ENCODE data around the gene HDLBP.

The HDLBP gene, protein sequence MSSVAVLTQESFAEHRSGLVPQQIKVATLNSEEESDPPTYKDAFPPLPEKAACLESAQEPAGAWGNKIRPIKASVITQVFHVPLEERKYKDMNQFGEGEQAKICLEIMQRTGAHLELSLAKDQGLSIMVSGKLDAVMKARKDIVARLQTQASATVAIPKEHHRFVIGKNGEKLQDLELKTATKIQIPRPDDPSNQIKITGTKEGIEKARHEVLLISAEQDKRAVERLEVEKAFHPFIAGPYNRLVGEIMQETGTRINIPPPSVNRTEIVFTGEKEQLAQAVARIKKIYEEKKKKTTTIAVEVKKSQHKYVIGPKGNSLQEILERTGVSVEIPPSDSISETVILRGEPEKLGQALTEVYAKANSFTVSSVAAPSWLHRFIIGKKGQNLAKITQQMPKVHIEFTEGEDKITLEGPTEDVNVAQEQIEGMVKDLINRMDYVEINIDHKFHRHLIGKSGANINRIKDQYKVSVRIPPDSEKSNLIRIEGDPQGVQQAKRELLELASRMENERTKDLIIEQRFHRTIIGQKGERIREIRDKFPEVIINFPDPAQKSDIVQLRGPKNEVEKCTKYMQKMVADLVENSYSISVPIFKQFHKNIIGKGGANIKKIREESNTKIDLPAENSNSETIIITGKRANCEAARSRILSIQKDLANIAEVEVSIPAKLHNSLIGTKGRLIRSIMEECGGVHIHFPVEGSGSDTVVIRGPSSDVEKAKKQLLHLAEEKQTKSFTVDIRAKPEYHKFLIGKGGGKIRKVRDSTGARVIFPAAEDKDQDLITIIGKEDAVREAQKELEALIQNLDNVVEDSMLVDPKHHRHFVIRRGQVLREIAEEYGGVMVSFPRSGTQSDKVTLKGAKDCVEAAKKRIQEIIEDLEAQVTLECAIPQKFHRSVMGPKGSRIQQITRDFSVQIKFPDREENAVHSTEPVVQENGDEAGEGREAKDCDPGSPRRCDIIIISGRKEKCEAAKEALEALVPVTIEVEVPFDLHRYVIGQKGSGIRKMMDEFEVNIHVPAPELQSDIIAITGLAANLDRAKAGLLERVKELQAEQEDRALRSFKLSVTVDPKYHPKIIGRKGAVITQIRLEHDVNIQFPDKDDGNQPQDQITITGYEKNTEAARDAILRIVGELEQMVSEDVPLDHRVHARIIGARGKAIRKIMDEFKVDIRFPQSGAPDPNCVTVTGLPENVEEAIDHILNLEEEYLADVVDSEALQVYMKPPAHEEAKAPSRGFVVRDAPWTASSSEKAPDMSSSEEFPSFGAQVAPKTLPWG (N-terminal part only)

DNA sequence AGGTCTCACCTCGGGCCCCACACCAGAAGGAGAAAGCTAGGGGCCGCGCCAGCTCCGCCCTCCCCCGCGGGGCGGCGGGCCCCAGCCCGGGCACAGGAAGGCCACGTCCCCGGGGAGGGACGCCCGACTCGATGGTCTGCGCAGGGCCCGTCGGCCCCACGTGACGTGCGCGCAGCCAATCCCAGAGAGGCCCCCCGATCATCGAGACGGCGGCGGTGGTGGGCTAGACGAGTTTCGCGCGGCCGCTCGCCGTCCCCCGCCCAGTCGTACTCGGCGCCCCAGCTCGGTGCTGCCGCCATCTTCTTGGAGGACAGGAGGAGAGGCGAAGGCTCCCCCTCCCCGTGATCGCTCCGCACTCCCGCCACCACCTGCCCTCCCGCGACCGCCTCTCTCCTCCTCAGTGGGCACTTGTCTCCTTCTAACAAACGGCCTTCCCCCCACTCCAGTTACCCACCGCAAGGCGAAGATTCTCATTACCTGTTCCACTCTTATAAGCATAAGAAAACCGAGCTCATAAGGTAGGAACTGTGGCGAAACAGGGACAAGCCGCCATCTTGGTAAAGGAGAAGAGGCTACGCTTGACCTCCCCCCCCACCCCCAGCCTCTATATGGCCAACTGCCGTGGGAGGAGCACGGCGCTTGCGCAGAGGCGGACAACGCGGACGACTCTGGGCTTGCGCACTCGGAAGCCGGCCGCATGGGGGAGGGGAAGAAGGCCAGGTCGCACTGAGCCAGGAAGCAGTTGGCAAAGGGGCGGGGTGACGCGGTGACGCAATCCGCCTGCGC, at the start of gene HDLBP:
Gene HDLBP (minus strand): TSS at position 580 of the 786 bp plus-strand sequence. CDS start 48,803 bp downstream, outside the sequence.
- peak; percentile 90 to 100 (median 97) for DNase-seq

DNA sequence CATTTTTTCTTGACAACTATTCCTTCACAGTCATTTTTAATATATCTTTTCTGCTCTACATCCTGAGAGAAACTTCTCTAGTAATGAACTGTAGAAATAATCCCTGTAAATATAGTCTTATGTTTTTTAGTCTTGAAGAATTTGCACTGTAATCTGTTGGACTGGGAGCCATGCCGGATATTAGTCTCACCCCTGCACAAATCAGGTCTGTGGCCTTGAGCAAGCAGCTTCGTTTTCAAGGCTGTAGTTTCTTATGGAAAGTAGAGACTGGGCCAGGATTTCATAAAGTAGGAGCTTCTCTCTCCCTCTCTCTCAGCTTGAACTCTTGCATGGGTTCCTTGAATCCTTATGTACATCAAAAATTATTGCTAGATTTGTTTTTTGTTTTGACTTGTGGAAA, 49.3 kb upstream of the HDLBP start:
- DNase-seq: no peak

DNA sequence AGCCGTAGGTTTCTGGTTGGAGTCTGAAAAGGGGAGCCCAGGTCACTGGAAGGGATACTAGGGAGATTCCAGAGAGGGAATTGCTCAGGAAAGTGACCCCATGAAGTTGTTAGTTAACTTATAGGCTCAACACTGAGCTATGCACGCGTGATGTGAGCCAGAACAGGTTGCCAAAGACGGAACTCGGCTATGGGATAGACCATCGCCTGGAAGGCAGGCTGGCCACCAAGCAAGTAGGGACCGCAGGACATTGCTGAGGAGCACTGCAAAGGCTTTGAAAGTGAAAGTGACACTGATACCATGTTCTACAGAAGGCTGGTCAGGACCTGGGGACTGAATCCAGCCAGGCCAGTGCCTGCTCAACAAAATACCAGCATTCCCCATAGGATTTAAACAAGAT, 48.0 kb upstream of the HDLBP start:
- no peak for DNase-seq

DNA sequence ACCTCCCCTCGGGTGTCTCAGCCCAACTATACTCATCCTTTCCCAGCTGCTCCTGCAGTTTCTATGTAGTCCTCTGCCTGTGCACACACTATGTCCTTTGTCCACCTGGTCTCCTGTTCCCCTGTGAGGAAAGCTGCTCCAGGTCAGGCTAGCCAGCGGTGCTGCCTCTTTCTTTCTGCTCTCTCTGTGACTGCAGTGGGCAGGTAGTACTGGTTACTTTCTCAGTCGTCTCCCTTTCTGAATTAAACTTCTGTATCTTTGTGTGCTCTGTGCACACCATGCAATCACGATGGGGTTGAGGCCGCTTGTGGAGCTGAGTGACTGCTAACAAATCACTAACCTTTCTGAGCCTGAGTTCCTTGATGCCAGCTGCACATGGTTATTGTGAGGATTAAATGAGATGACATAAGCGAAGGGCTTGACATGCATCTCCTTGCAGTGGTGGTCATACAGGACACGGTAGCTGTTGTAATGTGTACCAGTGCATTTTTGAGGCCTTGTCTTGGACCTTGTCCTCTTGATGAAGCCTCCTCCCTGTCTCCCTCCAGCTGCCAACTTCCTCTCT, 44.1 kb upstream of the HDLBP start:
- no peak for DNase-seq

DNA sequence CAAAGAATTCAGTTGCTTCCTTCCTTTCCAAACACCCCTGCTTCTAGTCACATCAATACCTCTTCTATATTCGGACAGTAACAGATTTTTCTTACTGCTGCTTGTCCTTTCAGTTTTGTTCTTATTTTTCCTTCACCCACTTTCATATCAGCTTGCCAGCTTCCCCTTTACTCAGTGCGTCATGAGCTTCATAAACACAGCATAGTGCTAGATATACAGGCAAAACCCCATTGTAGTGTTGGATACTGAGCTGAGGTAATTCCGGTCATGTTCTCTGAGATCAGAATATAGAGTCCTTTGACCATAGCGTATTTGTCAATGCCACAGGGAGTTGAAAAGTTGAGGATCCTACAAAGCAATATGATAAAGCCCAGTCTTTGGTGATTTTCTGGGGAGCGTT, 43.0 kb upstream of the HDLBP start:
- peak in 1 of 58 donors; percentile 48 for DNase-seq

DNA sequence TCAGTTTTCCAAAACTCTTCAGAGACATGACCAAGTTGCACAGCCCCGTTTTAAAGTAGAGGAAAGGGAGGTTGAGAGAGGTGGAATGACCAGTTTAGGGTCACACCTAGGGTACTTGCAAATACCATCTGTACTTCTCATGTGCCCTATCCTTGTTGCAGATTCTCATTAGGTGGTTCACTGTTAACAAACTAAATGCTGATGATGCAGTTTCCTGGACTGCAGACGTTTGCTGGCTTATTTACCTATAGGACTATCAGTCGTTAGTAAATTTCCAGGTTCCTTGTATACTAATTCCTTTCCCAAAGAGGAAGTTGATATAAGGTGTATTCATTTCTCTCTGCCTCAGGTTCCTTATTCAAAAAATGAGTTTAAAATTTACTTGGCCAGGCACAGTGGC, 42.1 kb upstream of the HDLBP start:
- no peak for DNase-seq

DNA sequence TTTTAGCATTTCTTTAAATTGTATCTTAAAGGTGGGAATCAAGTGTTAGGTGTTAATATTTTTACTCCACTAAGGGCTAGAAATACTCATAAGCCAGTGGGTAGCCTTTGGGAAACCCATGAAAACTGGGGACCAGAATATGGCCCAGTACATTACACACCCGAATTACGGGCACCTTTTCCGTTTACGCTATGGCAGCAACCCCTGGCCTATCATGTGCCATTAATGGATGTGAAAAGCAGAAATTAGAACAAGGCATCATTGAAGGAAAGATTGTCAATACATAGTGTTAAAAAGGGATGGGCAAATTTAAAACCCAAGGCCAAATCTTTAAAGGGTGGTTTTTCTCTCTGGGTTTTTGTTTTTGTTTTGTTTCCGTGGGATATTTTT, 41.4 kb upstream of the HDLBP start:
- DNase-seq: no peak

DNA sequence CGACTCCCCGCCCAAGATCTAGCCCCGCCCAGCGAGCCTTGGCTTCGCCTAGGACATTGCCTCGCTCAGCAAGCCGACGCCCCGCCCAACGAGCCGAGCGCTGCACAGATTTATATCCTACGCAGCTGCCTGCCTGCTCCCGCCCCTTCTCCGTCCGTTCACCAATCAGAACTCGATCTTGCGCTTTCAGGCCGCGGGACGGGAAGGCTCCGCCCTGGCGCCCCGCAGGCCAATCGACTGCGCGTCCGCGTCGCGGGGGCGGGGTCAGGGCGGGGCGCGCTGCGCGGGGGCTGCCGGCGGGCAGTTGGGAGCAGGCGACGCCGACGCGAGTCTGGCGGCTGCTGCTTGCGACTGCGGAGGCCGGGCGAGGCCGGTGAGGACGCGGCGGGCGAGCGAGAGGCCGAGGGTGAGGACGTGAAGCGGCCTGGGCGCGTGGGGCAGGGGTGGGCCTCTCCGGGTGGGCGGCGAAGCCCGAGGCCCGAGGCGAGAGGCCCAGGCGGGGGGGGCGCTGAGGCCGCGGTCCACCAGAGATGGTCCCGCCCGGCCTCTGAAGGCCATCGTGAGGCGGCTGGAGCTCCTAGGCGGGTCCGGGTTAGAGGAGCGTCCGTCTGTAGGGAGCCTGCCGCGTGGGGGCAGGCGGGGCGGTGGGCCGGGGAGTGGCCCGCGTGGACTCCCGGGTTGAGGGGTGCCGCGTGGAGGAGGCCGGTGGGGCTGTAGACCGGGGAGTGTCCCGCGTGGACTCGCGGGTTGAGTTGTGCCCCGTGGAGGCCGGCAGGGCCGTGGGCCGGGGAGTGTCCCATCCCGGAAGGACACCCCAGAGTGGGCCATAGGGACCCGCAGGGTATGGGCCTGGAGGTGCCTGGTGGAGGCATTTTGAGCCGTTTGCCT, 40.8 kb upstream of the HDLBP start, which contains the start of gene FARP2:
Gene FARP2 (plus strand): TSS at position 303 of the 888 bp plus-strand sequence. CDS start 16,823 bp downstream, outside the sequence.
- peak; percentile 69 to 100 (median 99) for DNase-seq

DNA sequence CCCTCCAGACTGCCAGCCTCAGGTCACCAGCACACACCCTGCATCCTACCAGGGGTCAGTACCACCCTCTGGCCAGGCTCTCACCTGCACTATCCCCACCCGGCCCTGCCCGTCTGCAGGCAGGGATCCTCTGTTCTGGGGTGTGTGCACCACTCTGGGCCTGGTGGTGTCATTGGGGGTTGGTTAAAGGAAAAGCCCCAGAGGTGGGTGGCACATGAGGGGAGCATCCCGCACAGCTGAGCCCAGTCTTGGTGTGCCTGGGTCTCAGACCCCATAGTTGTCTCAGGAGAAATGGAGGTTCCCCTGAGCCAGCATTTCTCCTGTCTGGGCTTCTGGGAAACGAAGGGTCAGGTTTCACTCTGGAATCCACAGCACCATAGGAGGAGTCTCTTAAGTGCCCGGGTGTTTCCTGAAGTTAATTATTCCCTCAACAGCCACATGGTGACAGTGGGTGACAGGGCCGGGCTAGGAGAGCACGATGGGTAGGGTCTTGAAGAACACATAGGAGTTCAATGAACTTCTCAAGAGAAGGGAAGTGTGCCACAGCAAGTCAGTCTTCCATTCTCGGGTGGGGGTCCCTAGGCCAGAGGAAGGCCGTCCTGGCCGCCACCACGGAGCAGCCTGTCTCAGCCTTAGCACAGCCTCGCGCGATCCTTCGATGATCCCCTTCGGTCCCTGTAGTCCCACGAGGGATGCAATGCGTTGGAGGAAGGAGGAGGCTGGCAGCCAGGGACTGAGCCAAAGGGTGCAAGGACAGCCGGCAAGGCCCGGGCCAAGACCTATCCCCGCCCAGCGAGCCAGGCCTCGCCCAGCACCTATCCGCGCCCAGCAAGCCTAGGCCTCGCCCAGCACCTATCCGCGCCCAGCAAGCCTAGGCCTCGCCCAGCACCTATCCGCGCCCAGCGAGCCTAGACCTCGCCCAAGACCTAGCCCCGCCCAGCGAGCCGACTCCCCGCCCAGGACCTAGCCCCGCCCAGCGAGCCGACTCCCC, 39.5 kb upstream of the HDLBP start:
- DNase-seq: peak in 32 of 58 donors; percentile 14 to 77 (median 53)

DNA sequence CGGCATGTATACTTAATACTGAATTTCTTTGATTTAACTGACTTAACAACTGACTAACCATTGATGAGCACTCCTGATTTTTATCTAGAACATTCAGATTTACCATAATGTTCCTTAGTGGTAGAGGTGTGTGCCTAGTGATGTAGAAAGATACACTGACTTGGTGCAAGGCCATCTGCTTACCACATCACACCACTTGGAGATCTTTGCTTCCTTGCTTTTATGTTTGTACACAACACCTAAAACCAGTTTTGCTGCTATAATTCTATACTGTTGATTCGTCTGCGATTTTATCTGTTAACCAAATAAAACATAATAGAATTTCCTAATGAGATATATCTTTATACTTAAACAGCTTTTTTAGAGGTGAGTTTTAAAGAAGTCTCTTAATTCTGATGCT, 36.8 kb upstream of the HDLBP start:
- DNase-seq: no peak

DNA sequence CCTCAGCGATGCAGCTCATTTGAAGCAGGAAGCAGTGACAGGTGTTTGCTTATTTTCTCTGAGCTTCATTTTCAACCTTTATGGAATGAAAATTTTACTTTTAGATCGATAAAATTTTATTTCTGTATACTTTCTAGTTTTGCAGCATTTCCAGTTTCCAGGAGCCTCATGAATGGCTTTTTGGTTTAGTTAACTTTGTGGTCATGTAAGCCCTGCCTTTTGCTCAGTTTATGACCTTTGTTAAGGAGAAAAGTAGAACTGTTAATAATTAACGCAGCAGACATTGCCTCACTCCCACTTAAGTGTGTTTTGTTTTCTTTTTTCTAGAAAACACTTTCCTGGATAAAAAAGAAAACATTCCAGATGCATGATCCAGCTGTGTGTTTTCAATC, 36.2 kb upstream of the HDLBP start:
- no peak for DNase-seq

DNA sequence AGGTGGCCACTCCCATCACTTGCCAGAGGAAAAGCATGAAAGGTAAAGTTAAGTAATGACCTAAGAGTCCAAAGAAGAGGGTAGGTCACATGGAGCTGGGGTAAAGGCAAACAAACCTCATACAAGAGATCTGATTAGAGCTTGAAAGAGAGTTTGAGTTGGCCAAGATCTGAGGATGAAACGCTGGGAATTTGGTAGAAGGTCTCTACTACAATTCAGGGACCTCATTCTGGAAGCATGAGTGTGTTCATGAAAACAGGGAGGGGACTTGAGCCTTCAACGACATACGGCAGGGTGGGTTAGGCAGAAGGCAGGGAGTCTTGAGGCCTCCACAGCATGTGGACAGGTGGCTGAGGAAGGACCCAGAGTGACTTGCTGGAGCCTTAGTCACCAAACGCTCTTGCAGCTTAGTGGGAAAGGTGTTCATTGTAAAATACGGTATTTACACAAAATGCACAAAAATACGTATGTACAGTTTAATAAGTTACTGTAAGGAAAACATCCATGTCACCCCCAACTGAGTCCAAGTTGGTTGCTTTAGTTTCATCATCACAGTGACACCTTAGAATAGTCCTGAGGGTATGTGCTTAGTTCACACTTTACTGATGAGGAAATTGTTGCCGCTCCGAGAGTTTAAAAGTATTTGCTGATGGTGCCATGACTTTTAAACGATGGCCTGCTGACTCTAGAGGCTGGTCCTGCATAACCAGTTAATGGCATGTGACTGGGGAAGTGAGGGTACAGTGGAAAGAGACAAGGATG, 35.6 kb upstream of the HDLBP start:
- no peak for DNase-seq

DNA sequence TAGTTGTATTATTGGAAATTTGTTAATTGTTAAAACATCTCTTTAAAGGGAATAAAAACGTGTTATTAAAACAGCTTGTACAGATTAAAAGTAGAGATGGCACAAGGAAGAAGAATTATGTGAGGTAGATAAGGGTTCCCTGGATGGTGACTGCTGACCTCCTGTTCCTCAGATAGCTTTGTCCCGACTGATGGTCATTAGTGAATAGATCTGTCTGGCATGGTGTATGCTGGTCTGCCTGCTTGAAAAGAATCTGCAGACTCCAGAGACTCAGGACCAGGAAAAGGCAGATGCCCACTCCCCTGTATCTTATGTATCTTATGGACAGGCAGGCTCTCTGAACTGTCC, 35.0 kb upstream of the HDLBP start:
- DNase-seq: no peak

DNA sequence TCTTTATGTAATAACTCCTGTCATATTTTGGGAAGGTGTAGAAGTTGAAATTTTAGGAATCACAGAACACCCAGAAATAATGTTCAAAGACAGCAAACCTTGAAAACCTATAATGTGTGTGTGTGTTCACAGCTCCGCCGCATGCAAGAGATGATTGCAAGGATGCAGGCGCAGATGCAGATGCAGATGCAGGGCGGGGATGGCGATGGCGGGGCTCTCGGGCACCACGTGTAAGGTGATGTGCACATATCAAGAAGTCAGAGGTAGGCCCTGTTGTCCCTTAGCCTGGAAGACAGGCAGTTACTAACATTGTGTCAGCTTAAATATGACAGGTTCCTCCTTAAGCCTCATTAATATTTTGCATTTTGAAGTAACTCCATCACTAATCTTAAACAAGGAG, 34.5 kb upstream of the HDLBP start:
- DNase-seq: no peak

DNA sequence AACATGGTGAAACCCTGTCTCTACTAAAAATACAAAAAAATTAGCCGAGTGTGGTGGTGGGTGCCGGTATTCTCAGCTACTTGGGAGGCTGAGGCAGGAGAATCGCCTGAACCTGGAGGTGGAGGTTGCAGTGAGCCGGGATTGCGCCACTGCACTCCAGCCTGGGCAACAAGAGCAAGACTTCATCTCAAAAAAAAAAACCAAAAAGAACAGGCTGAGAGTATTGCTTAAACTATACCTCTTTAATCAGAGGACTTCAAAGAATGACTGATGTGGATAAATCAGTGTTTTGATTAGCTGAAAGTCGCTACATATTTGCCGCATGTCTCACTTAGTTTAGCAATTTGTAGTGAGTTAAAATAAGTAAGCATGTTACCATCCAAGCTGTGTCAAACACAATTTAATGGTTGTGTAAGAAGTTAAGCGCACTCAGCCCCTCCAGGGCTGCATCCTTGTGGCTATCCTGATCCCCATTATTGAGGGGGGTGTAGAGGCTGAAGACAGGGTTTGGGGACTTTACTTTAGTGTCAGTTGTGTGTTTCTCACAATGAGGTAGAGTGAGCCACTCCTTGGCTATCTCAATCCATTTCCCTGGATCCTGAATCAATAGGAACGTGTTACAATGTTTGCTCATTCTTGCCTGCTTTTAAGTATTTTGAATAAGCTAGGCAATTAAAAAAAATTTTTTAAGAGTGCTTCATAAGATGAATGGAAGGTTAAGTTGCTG, 29.6 kb upstream of the HDLBP start:
- no peak for DNase-seq

DNA sequence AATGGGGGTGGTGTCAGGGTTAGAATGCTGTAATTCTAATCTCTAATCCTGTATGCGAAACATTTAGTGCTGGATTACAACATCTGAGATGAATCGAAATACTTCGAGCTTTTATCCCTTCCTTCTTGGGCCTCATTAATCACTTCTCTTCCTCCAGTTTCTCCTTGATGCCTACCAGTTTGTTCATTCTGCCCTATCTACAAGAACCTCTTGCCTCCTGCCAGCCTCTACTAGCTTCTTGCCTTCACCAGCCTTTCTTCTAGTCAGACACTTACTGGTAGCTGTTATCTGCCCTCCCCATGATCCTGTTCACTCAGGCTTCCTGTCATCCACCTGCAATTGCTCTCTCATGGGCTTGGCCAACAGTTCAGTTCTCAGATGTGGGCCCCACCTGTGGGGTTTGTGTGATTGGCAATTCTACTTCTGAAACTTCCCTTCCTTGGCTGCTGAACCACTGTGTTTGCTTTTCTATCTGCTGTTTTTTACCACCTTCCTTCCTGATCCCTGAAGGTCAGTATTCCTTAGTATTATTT, 25.2 kb upstream of the HDLBP start:
- DNase-seq: no peak

Measured in anterior cingulate cortex (tissue), 58 donors.